ENCODE results near the gene KIAA0825.

DNA sequence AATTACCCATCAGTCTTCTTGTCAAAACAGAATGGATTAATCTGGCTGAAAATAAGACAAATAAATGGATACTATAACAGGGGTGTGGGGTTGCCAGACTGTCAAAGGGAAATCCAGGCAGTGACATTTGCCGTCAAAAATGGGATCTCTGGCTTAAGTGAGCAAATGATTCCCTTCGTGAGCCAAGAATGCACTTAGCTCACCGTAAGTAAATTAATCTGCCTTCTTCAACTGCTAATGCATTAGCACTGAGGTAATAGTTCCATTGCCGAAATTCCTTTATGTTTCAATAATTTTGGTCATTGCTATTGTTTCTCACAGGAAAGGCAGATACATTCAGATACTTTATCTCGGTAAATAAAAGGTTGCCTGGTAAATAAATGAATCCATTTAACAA is 377.8 kb downstream of the KIAA0825 start:
- TF ChIP-seq, protein P1, sequence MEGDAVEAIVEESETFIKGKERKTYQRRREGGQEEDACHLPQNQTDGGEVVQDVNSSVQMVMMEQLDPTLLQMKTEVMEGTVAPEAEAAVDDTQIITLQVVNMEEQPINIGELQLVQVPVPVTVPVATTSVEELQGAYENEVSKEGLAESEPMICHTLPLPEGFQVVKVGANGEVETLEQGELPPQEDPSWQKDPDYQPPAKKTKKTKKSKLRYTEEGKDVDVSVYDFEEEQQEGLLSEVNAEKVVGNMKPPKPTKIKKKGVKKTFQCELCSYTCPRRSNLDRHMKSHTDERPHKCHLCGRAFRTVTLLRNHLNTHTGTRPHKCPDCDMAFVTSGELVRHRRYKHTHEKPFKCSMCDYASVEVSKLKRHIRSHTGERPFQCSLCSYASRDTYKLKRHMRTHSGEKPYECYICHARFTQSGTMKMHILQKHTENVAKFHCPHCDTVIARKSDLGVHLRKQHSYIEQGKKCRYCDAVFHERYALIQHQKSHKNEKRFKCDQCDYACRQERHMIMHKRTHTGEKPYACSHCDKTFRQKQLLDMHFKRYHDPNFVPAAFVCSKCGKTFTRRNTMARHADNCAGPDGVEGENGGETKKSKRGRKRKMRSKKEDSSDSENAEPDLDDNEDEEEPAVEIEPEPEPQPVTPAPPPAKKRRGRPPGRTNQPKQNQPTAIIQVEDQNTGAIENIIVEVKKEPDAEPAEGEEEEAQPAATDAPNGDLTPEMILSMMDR (IDR thresholded peaks at IDR 0.05; ENCODE audit: low read depth, low read length) = no peak
- TF ChIP-seq POLR2A (IDR thresholded peaks at IDR 0.05; ENCODE audit: extremely low read depth, insufficient read length) (no peak), MYC (IDR thresholded peaks at IDR 0.05; ENCODE audit: low read depth, low read length) (no peak)
